ENCODE results near the gene KDM4C. TPM values are rescaled to one million over a fixed set of nuclear protein-coding genes. Genes with fewer than 3 reads are reported as not detected.

KDM4C gene
- total RNA-seq, 1 donor from 2014 or later, result 11.1 TPM

DNA sequence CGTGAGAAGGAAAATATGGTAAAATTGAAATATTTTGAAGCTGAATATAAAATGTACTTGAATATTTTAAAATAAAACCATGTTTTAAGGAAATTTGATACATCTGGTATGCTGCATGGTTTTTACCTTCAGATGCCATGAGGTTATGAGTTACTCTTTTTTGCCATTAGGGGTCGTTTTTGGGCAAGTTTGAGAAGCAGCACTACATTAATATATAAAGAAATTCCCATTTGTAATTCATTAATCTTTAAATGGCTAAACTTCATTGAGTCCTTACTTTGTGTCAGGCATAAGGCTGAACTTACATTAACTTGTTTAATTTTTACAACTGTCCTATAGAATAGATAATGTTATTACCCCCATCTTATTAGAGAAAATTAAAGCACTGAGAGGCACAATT lies 152.3 kb downstream of the KDM4C start:
- Histone ChIP-seq H3F3A (ENCODE audit: low read depth) (no peaks in the 10 kb centered on the region), H3K27me3 (no peaks in the 10 kb centered on the region), H3K9ac (no peak overlapping the region), H3K4me1 (peaks cover 5% of the 10 kb centered on the region), H2AFZ (replicated peaks) (no peak overlapping the region), H3K4me2 (no peak overlapping the region), H3K36me3 (no peaks in the 10 kb centered on the region), H3K9me3 (ENCODE audit: low read depth) (no peaks in the 10 kb centered on the region), H4K20me1 (ENCODE audit: low read depth) (no peaks in the 10 kb centered on the region), H3K27ac (no peak overlapping the region), H3K79me2 (ENCODE audit: low read depth) (no peaks in the 10 kb centered on the region), H3K4me3 (no peak overlapping the region)
- H3K9me3 Mint-ChIP-seq, result no peaks in the 10 kb centered on the region
- no peak overlapping the region for H3K4me3 Mint-ChIP-seq
- no peak for DNase-seq (ENCODE audit: low spot score)
- H3K4me1 Mint-ChIP-seq, result peaks cover 19% of the 10 kb centered on the region
- no peaks in the 10 kb centered on the region for H3K27me3 Mint-ChIP-seq (ENCODE audit: insufficient read depth, low read depth)
- TF ChIP-seq EZH2phosphoT487 (IDR thresholded peaks at IDR 0.05) (no peak), EZH2 (IDR thresholded peaks at IDR 0.05) (no peak)
- TF ChIP-seq, protein P1, sequence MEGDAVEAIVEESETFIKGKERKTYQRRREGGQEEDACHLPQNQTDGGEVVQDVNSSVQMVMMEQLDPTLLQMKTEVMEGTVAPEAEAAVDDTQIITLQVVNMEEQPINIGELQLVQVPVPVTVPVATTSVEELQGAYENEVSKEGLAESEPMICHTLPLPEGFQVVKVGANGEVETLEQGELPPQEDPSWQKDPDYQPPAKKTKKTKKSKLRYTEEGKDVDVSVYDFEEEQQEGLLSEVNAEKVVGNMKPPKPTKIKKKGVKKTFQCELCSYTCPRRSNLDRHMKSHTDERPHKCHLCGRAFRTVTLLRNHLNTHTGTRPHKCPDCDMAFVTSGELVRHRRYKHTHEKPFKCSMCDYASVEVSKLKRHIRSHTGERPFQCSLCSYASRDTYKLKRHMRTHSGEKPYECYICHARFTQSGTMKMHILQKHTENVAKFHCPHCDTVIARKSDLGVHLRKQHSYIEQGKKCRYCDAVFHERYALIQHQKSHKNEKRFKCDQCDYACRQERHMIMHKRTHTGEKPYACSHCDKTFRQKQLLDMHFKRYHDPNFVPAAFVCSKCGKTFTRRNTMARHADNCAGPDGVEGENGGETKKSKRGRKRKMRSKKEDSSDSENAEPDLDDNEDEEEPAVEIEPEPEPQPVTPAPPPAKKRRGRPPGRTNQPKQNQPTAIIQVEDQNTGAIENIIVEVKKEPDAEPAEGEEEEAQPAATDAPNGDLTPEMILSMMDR (IDR thresholded peaks at IDR 0.05), result peak; percentile 63
- no peaks in the 10 kb centered on the region for H3K36me3 Mint-ChIP-seq
- H3K27ac Mint-ChIP-seq, result no peak overlapping the region

DNA sequence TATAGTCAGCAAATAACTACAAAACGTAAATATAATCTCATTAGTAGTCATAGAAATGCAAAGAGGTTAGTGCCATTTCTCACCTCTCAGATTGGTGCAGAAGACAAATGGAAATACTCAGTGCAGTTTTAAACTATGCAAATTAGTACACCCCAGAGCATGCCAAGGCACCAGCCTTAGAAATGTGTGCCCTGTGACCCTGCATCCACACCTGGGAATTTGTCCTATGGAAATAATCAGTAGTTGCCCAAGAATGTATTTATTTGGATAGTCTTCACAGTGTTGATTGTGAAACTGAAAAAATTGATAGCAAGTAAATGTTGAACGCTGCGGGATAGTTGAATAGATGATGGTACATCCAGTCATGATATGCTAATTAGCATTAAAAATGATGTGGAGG lies 152.7 kb downstream of the KDM4C start:
- Histone ChIP-seq H2AFZ (replicated peaks) (no peak overlapping the region), H3F3A (ENCODE audit: low read depth) (no peaks in the 10 kb centered on the region), H3K4me1 (peaks cover 10% of the 10 kb centered on the region), H3K9ac (no peak overlapping the region), H3K36me3 (no peaks in the 10 kb centered on the region), H3K79me2 (ENCODE audit: low read depth) (no peaks in the 10 kb centered on the region), H3K4me3 (no peak overlapping the region), H3K4me2 (no peak overlapping the region), H3K9me3 (ENCODE audit: low read depth) (no peaks in the 10 kb centered on the region), H3K27me3 (no peaks in the 10 kb centered on the region), H3K27ac (no peak overlapping the region), H4K20me1 (ENCODE audit: low read depth) (no peaks in the 10 kb centered on the region)
- Mint-ChIP-seq H3K36me3 (no peaks in the 10 kb centered on the region), H3K27me3 (ENCODE audit: insufficient read depth, low read depth) (no peaks in the 10 kb centered on the region), H3K27ac (no peak overlapping the region), H3K4me1 (peaks cover 19% of the 10 kb centered on the region), H3K9me3 (no peaks in the 10 kb centered on the region), H3K4me3 (no peak overlapping the region)
- no peak for DNase-seq (ENCODE audit: low spot score)
- TF ChIP-seq EZH2 (IDR thresholded peaks at IDR 0.05) (no peak), EZH2phosphoT487 (IDR thresholded peaks at IDR 0.05) (no peak)
- TF ChIP-seq, protein P1 (IDR thresholded peaks at IDR 0.05), result no peak

DNA sequence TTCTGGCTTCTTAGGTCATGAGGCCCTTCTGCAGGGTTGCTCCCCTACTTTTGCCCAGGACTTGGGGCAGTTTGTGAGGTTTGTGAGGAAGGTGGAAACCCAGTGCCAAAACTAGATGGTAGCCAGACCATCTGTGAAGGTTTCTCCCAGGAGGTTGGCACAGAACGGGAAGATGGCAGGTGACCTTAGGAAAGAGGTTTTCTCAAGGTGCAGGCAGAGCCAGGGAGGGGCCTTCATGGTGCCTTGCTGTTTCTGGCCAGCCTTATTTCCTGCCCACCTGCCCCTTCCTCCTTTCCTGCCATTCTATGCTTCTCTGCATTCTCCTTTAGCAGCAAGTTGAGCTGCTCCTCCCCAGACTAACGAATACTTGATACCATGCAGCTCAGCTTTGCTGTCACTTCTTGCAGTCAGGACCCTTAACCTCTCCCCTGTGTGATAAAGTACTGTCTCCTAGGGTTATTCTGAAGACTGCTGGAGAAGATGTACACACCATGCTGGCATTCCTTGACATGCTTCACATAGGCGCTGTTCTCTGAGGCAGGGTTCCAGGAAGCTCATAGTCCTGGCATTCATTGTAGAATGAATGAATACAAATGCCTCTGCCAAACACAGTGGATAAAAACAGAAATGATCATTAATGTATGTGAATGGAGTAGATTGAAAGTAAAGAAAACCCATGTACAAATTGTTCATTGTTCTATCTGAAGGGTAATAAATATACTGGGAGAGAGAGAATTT lies 154.3 kb downstream of the KDM4C start:
- Histone ChIP-seq H3K4me1 (peaks cover 13% of the 10 kb centered on the region), H3K27ac (no peak overlapping the region), H3F3A (ENCODE audit: low read depth) (no peaks in the 10 kb centered on the region), H3K9ac (no peak overlapping the region), H3K36me3 (no peaks in the 10 kb centered on the region), H3K4me3 (no peak overlapping the region), H4K20me1 (ENCODE audit: low read depth) (no peaks in the 10 kb centered on the region), H3K79me2 (ENCODE audit: low read depth) (no peaks in the 10 kb centered on the region), H3K4me2 (no peak overlapping the region), H3K27me3 (no peaks in the 10 kb centered on the region), H3K9me3 (ENCODE audit: low read depth) (no peaks in the 10 kb centered on the region), H2AFZ (replicated peaks) (no peak overlapping the region)
- no peak overlapping the region for H3K4me3 Mint-ChIP-seq
- DNase-seq (ENCODE audit: low spot score), result no peak
- H3K27ac Mint-ChIP-seq, result peak overlapping the region; percentile 16
- H3K27me3 Mint-ChIP-seq (ENCODE audit: insufficient read depth, low read depth), result no peaks in the 10 kb centered on the region
- no peaks in the 10 kb centered on the region for H3K9me3 Mint-ChIP-seq
- H3K36me3 Mint-ChIP-seq, result no peaks in the 10 kb centered on the region
- peaks cover 14% of the 10 kb centered on the region for H3K4me1 Mint-ChIP-seq
- TF ChIP-seq EZH2 (IDR thresholded peaks at IDR 0.05) (no peak), EZH2phosphoT487 (IDR thresholded peaks at IDR 0.05) (no peak)
- TF ChIP-seq, protein P1 (IDR thresholded peaks at IDR 0.05), result no peak

Data from neural progenitor cell (in vitro differentiated cells).